Skin of body (tissue), 2 donors: ENCODE measurements around the gene CHL1. TPM values are rescaled to one million over a fixed set of nuclear protein-coding genes. Genes with fewer than 3 reads are reported as not detected.

ENCODE experiments used
- DNase-seq: peaks from one replicate; lab custom pipeline; 2025; lab: John Stamatoyannopoulos, UW
- total RNA-seq: library from RNA; depleted of rRNA; stranded (reverse); fragments of >200 nt; gene quantifications from one replicate; pipeline ENCODE4 v1.2.3, GENCODE V29; 2014

Gene CHL1
- total RNA-seq, 1 donor from 2014 or later, result 19.8 TPM

DNA sequence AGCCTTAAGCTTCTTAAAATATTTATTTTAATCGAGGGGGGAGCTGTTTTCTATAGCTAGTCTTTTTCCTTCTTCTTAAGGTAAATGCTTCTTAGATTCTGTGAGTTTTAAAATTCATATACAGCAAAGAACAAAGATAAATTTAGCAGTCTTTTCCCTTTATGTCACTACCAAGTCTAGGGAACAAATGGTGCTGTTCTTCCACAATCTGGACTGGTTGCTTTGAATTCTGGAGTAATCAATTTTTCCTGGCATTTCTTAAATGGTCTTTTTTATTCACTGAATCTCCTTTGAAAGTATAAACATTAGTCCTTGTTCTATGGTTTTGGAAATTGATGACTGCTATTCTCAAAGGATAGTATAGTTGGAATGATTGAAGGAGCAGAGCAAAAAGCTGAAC, 82.8 kb downstream of the CHL1 start:
- DNase-seq, result no peak

- no peak for DNase-seq
Measured at GRCh38 chr3:280681-281080, 84.1 kb downstream of the CHL1 start.

- no peak for DNase-seq
Measured at GRCh38 chr3:284322-284721, 87.8 kb downstream of the CHL1 start.

GRCh38 chr3:288417-288816, 91.9 kb downstream of the CHL1 start:
- no peak for DNase-seq

DNA sequence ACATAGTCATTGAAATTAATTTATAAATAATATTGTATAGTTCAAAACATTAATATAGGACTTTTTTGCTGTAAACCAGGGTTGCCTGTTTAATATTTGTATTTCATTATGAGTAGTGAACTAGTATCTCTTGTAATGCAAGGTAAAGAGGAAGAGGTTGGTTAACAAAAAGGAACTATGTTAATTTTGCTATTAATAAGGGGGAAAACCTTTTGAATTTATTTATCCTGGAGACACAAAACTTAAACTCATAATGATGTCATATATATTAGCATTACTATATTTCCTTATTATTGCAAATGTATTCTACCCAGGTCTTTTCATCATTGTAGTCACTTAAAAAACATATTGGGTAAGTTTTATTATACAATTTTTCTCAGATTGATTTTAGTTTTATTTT, 94.5 kb downstream of the CHL1 start:
- DNase-seq, result no peak

- DNase-seq, result no peak
Measured at GRCh38 chr3:291646-292436, 95.3 kb downstream of the CHL1 start.

GRCh38 chr3:294096-294495, 97.5 kb downstream of the CHL1 start:
- DNase-seq, result no peak

DNA sequence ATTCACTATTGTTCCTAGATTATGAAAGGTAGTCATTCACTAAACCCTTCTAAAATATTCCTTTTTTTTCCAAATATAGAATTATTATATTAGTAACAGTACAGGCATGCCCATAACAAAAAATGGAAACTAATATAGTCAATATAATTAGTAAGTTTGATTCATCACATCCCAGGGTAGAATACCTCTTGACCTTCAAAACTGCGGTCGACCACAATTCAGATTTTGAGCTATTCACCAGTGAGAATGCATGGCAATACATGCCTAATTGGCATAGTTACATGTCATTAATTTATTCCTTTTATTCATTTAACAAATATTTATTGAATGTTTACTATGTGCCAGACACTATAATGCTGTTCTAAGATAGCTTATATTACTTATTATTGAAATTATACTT, 98.0 kb downstream of the CHL1 start:
- DNase-seq, result no peak

DNA sequence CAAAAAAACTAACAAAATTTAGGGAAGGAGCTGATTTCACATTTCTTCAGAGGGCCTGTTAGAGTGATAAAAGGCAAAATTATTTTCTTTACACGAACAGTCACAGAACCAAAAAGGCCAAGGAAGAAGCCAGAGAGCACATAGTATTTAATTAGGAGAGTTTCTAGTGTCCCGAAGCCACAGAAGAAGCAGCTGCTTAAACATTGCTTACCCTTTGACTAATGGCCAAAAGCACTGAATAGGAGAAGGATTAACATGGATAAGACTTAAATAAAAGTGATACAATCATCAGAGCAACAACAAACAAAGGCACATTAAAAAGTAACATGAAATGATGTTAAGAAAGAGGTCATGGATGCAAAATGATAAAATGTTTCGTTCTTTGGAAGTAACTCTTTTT, 98.6 kb downstream of the CHL1 start:
- DNase-seq, result no peak

DNA sequence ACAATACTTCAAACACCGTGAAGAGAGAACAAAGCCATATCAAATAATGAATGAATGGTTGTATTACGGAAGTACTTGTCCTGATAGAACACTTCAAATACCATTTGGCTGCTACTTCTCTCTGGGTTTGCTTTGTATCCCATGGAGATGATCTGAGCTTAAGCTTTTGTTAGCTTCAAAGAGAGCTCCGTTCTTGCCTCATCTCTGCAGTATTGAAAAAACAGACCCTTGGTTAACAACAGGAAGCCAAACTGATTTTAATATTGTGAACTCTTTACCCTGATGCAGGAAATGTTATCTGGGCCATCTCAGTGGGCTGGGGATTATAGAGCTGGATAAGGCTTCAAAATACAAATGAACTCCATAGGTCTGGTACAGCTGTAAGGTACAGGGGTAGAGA, 101.0 kb downstream of the CHL1 start:
- no peak for DNase-seq

DNA sequence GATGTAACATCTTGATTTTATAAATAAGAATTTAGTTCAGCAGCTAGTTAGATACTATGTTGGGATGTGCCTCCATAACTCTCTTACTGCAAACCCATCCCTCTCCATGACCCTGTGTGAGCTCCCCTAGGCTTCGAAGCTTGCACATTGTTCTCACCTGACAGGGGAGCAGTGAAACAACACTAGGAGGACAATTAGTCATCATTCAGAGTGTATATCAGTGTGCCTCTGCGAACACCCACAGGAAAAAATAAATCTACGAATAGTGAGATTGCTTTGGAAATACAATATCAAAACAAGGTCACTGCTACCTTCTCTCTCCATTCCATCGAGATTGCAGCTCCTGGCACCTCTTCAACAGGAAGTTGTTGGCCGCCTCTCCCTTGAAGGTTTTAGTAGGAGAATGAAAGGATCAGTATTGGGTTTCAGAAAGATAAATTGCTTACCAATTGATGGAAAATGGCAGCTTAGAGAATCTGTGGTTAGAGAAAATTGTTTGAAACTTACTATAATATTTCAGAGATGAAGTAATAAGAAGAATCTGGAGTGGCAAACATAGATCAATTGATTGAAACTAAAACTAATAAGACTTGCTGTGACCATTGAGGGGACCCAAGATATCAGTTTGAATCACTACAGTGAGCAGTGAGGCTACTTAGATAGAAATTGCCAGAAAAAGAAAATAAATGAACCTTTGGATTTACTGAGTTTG, 103.2 kb downstream of the CHL1 start:
- DNase-seq, result no peak

DNA sequence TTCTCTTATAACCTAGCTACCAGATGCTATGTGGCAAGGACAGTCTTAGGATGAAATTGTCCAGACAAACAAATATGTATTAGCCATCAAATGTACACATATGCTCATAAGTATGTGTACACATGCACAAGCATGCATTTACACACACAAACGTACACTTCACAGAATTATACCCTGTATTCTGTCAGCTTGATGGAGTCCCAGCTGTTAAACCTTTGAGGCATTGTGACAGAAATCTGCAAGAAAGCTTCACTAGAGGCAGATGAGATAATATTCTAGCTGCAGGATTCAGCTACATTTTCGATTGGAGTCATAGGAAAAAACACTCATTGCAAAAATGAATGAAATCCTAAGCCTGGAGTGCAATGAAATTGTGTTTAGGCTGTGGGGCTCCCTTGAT, 110.6 kb downstream of the CHL1 start:
- DNase-seq, result no peak

- DNase-seq, result no peak
Measured at GRCh38 chr3:308597-309321, 112.2 kb downstream of the CHL1 start.

- DNase-seq, result no peak
Measured at GRCh38 chr3:312160-312733, 115.7 kb downstream of the CHL1 start.

GRCh38 chr3:312911-313310, 116.3 kb downstream of the CHL1 start:
- DNase-seq, result no peak

- DNase-seq, result no peak
Measured at GRCh38 chr3:317012-317411, 120.4 kb downstream of the CHL1 start.

- no peak for DNase-seq
Measured at GRCh38 chr3:318903-319302, 122.3 kb downstream of the CHL1 start.

DNA sequence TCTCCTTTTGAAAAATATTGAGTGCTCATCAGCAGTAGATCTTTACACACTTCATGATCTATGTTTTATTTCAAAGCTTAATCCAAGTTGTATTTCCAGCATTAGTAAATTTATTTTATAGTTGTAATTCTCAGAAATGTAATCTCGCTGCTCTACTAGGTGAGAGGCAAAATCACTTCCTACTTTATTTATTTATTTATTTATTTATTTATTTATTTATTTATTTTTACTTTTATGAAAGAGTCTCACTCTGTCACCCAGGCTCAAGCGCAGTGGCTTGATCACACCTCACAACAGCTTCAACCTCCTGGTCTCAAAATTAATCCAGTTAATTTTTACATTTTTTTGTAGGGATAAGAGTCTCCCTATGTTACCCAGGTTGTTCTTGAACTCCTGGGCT, 127.9 kb downstream of the CHL1 start:
- DNase-seq, result no peak

DNA sequence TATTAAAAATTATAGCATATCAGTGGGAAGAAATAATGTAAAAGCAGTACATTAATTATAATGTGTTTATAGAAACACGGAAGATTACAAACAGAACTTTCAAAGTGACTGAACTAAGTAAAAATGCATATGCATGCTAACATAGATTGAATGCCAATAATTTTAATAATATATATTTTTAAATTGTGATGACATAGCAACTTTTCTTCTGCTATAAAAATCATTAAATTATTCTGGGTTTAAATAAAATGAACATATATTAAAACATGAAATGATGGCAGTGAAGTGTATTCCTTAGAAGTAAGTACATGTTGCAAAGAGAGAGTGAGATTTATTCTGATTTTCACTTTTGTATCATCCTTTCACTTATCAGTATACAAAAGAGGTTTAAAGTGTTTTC, 128.9 kb downstream of the CHL1 start:
- DNase-seq, result no peak

DNA sequence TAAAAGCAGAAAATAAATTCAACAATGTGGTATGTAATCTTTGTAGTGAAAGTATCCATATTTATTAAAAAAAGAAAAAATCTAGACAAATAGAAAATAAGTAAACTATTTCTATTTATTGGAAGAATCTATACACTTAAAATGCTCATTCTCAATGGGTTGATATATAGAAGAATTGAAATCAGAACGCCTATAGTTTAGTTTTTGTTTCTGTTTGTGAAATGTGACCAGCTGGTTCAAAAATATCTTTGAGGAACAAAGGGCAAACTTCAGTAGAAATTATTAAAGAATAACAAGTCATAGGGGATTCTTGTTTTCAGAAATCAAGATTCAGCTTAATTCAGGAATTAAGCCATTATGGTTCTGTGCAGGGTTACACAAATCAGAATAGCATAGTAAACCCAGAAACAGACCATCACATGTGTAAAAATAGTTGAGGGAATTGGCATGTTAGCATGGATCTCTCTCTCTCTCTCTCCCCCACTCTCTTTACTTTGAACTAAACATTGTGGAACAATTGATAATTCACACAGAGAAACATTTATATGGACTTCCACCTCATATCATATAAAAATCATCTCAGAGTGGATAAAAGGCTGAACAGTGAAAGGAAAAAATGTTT, 134.0 kb downstream of the CHL1 start:
- no peak for DNase-seq

DNA sequence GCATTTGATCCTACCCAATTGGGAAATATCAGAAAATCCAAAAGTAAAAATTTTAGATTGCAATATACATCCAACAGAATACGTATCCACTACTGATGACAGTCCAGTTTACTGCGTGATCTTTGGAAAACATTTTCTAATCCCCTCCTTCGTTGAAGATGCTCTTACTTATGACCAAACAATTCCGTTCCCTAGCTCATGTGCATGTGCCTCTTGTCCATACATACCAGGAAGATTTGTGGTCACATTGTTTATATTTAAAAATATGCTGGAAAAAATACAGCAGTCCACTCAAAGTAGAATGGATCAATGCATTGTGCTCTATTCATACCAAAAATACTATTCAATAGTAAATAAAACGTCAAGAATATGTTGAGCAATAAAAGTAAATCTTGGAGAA, 135.3 kb downstream of the CHL1 start:
- no peak for DNase-seq

DNA sequence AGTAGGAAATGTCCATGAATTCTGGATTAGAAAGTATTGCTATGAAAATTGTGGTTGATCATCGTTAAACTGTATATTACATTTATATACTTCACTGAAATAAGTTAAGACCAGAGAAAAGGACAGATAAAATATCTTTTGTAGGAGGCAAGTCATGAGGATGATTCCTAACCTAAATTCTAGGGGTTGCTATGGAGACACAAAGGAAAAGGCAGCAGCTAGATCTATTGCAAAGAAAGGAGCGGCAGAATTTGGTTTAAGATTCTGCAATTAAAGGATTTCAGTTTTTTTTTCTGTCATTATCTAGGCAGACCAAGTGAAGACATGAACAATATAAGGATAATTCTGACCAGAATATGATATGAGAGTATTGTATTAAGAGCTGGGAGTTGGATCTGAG, 136.1 kb downstream of the CHL1 start:
- no peak for DNase-seq
